ENCODE results near the gene CDCP2. TPM values are rescaled to one million over a fixed set of nuclear protein-coding genes. Genes with fewer than 3 reads are reported as not detected.

The CDCP2 gene
- total RNA-seq, 1 donor from 2014 or later: not detected

- Mint-ChIP-seq H3K4me3 (no peak overlapping the region), H3K4me1 (peaks cover 7% of the 10 kb centered on the region), H3K27me3 (ENCODE audit: low read depth) (no peaks in the 10 kb centered on the region), H3K9me3 (no peaks in the 10 kb centered on the region), H3K36me3 (ENCODE audit: low read depth) (no peaks in the 10 kb centered on the region), H3K27ac (ENCODE audit: unreplicated experiment) (no peak overlapping the region)
- DNase-seq (ENCODE audit: low read depth, low spot score): no peak
- TF ChIP-seq CTCF (conservative IDR thresholded peaks at IDR 0.05): no peak
Observed at GRCh38 chr1:54178296-54179070, 25.7 kb upstream of the CDCP2 start.

- Mint-ChIP-seq H3K27ac (ENCODE audit: unreplicated experiment) (no peak overlapping the region), H3K4me1 (peaks cover 7% of the 10 kb centered on the region), H3K36me3 (ENCODE audit: low read depth) (no peaks in the 10 kb centered on the region), H3K9me3 (no peaks in the 10 kb centered on the region), H3K27me3 (ENCODE audit: low read depth) (no peaks in the 10 kb centered on the region), H3K4me3 (no peak overlapping the region)
- DNase-seq (ENCODE audit: low read depth, low spot score): no peak
- no peak for TF ChIP-seq CTCF (conservative IDR thresholded peaks at IDR 0.05)
Observed at GRCh38 chr1:54177726-54178125, 24.9 kb upstream of the CDCP2 start.

- no peak overlapping the region for H3K27ac Mint-ChIP-seq (ENCODE audit: unreplicated experiment)
- H3K27me3 Mint-ChIP-seq (ENCODE audit: low read depth): no peaks in the 10 kb centered on the region
- no peaks in the 10 kb centered on the region for H3K36me3 Mint-ChIP-seq (ENCODE audit: low read depth)
- no peak overlapping the region for H3K4me3 Mint-ChIP-seq
- no peaks in the 10 kb centered on the region for H3K9me3 Mint-ChIP-seq
- H3K4me1 Mint-ChIP-seq: peaks cover 10% of the 10 kb centered on the region
- DNase-seq (ENCODE audit: low read depth, low spot score): no peak
- TF ChIP-seq CTCF (conservative IDR thresholded peaks at IDR 0.05): no peak
Observed at GRCh38 chr1:54176621-54177327, 24.0 kb upstream of the CDCP2 start.

- Mint-ChIP-seq H3K4me1 (peaks cover 10% of the 10 kb centered on the region), H3K27ac (ENCODE audit: unreplicated experiment) (no peak overlapping the region), H3K9me3 (no peaks in the 10 kb centered on the region), H3K36me3 (ENCODE audit: low read depth) (no peaks in the 10 kb centered on the region), H3K27me3 (ENCODE audit: low read depth) (no peaks in the 10 kb centered on the region), H3K4me3 (no peak overlapping the region)
- DNase-seq (ENCODE audit: low read depth, low spot score): no peak
- TF ChIP-seq CTCF (conservative IDR thresholded peaks at IDR 0.05): no peak
Observed at GRCh38 chr1:54174106-54174505, 21.3 kb upstream of the CDCP2 start.

- Mint-ChIP-seq H3K36me3 (ENCODE audit: low read depth) (no peaks in the 10 kb centered on the region), H3K4me1 (peaks cover 10% of the 10 kb centered on the region), H3K27me3 (ENCODE audit: low read depth) (no peaks in the 10 kb centered on the region), H3K4me3 (no peak overlapping the region), H3K27ac (ENCODE audit: unreplicated experiment) (no peak overlapping the region), H3K9me3 (no peaks in the 10 kb centered on the region)
- DNase-seq (ENCODE audit: low read depth, low spot score): no peak
- TF ChIP-seq CTCF (conservative IDR thresholded peaks at IDR 0.05): no peak
Observed at GRCh38 chr1:54173681-54174080, 20.9 kb upstream of the CDCP2 start.

Measured in neural crest cell (in vitro differentiated cells).